HL-60 (cell line): ENCODE data around the gene AFAP1.

ENCODE experiments used
- DNase-seq, 2 experiments: peaks; one replicate each; pipeline ENCODE4 v3.0.0-alpha.2; 2010 to 2020; ENCODE audit warnings: low read depth in 1 of 2, low spot score in 1 of 2
- H3K27ac ChIP-seq: fragments of 250-450 bp; sonication (Bioruptor Pico); replicated peaks from 2 replicates; pipeline ENCODE4 v1.5.1; 2020; ENCODE audit warnings: mild to moderate bottlenecking, moderate library complexity
- H3K27me3 ChIP-seq: fragments of 250-450 bp; sonication (Bioruptor Pico); 2 replicates; pipeline ENCODE4 v1.5.1; 2021; ENCODE audit warnings: mild to moderate bottlenecking, moderate library complexity; ENCODE audit not compliant: insufficient read depth, poor library complexity, severe bottlenecking
- H3K4me3 ChIP-seq: replicated peaks from 2 replicates; pipeline ENCODE4 v1.5.1; 2011; ENCODE audit warnings: mild to moderate bottlenecking, control low read depth, low read length; ENCODE audit not compliant: insufficient read depth
- CTCF ChIP-seq: IDR thresholded peaks from one replicate; pipeline ENCODE4 v1.5.1; 2011; ENCODE audit warnings: low read length, control low read depth, inconsistent platforms; ENCODE audit not compliant: insufficient read depth
- GABPA ChIP-seq: IDR thresholded peaks from 2 replicates; pipeline ENCODE4 v1.6.1; 2012; ENCODE audit warnings: low read depth
- POLR2AphosphoS5 ChIP-seq: IDR thresholded peaks from 2 replicates; pipeline ENCODE4 v1.6.1; 2012; ENCODE audit warnings: low read depth
- REST ChIP-seq: IDR thresholded peaks from 2 replicates; pipeline ENCODE4 v1.6.1; 2012; ENCODE audit warnings: low read depth; ENCODE audit not compliant: insufficient replicate concordance
- SPI1 ChIP-seq: IDR thresholded peaks from 2 replicates; pipeline ENCODE4 v1.6.1; 2012; ENCODE audit warnings: low read depth, mild to moderate bottlenecking, borderline replicate concordance

Gene AFAP1

GRCh38 chr4:7740866-7741525 lies 198.7 kb downstream of the AFAP1 start:
- no peak overlapping the region for H3K4me3 ChIP-seq
- H3K27me3 ChIP-seq, result no peaks in the 10 kb centered on the region
- no peak for TF ChIP-seq REST
- TF ChIP-seq POLR2AphosphoS5, result no peak
- TF ChIP-seq GABPA, result no peak
- no peak for TF ChIP-seq SPI1
- TF ChIP-seq CTCF, result no peak
- no peak overlapping the region for H3K27ac ChIP-seq
- DNase-seq, result no peak

GRCh38 chr4:7739918-7740865 lies 199.5 kb downstream of the AFAP1 start:
- no peak overlapping the region for H3K4me3 ChIP-seq
- H3K27ac ChIP-seq, result no peak overlapping the region
- no peaks in the 10 kb centered on the region for H3K27me3 ChIP-seq
- TF ChIP-seq POLR2AphosphoS5, result no peak
- TF ChIP-seq GABPA, result no peak
- no peak for TF ChIP-seq SPI1
- no peak for TF ChIP-seq CTCF
- TF ChIP-seq REST, result no peak
- DNase-seq, result no peak

GRCh38 chr4:7739077-7739917 lies 200.4 kb downstream of the AFAP1 start:
- no peak overlapping the region for H3K4me3 ChIP-seq
- no peak for TF ChIP-seq CTCF
- TF ChIP-seq POLR2AphosphoS5, result no peak
- TF ChIP-seq SPI1, result no peak
- no peak for TF ChIP-seq REST
- no peak for TF ChIP-seq GABPA
- no peak for DNase-seq
- H3K27me3 ChIP-seq, result no peaks in the 10 kb centered on the region
- no peak overlapping the region for H3K27ac ChIP-seq
